Urinary bladder (tissue), 4 donors: Measurements from ENCODE around the gene OR52E2. TPM values are rescaled to one million over a fixed set of nuclear protein-coding genes. Genes with fewer than 3 reads are reported as not detected.
"Not testable (repeated sequence)": the region's sequence is repeated elsewhere in the genome, so short reads cannot be mapped to it uniquely, and the experiment has no call there.

ENCODE experiments used
- DNase-seq: peaks from one replicate; pipeline ENCODE4 v3.0.0-alpha.2; 2015; ENCODE audit errors: extremely low spot score
- H3K27ac ChIP-seq: one replicate; pipeline ENCODE4 v1.5.1; 2013; ENCODE audit warnings: low read depth, mild to moderate bottlenecking, moderate library complexity
- H3K36me3 ChIP-seq: one replicate; pipeline ENCODE4 v1.6.1; 2013; ENCODE audit warnings: mild to moderate bottlenecking, moderate library complexity; ENCODE audit not compliant: insufficient read depth
- H3K4me1 ChIP-seq: one replicate; pipeline ENCODE4 v1.6.1; 2013; ENCODE audit warnings: mild to moderate bottlenecking, moderate library complexity; ENCODE audit not compliant: insufficient read depth
- H3K4me3 ChIP-seq: one replicate; pipeline ENCODE4 v1.5.1; 2013; ENCODE audit warnings: low read depth, low read length
- WGBS: extraction: QIAGEN DNeasy Blood & Tissue Kit; methylation state at CpG from one replicate; pipeline ENCODE4 v1.1.7; 2013; 5-methylcytosine and 5-hydroxymethylcytosine counted together
- polyA plus RNA-seq: library from polyadenylated mRNA; stranded (reverse); fragments of 200-250 nt; gene quantifications from one replicate; pipeline ENCODE4 v1.2.3, GENCODE V29; 2013
- total RNA-seq: library from RNA; depleted of rRNA; stranded (reverse); fragments of >200 nt; gene quantifications from one replicate; pipeline ENCODE4 v1.2.3, GENCODE V29; 2014
- donor health status: healthy with polysubstance abuse.
- donor health status: healthy.

Gene OR52E2
- not detected for total RNA-seq
- not detected for polyA plus RNA-seq

- no peak within 1 kb of the TSS for H3K4me3 ChIP-seq
- no peak for DNase-seq
- no peaks in the 10 kb centered on the region for H3K4me1 ChIP-seq
- H3K27ac ChIP-seq = no peak within 1 kb of the TSS
- H3K36me3 ChIP-seq = no peaks in the 10 kb centered on the region
- 78% methylated on average over 3 of the region's 3 CpGs for WGBS
Observed at GRCh38 chr11:5059391-5059790, at the start of gene OR52E2. Gene OR52E2, minus strand, starts transcription at chr11:5059627. Its CDS starts 0 bp downstream, at chr11:5059627.

- H3K4me1 ChIP-seq = no peaks in the 10 kb centered on the region
- DNase-seq = no peak
- no peak overlapping the region for H3K4me3 ChIP-seq
- WGBS = 64% methylated on average over 3 of the region's 3 CpGs
- no peak overlapping the region for H3K27ac ChIP-seq
- no peaks in the 10 kb centered on the region for H3K36me3 ChIP-seq
Observed at GRCh38 chr11:5107285-5107684, 47.9 kb upstream of the OR52E2 start.

- Histone ChIP-seq H3K4me3 (no peak overlapping the region), H3K4me1 (no peaks in the 10 kb centered on the region), H3K27ac (no peak overlapping the region), H3K36me3 (no peaks in the 10 kb centered on the region)
- DNase-seq = no peak
Observed at GRCh38 chr11:5103066-5103465, 43.6 kb upstream of the OR52E2 start.

GRCh38 chr11:5102246-5102645 is 42.8 kb upstream of the OR52E2 start:
- 18% methylated on average over 2 of the region's 2 CpGs for WGBS
- no peak for DNase-seq
- Histone ChIP-seq H3K27ac (no peak overlapping the region), H3K36me3 (no peaks in the 10 kb centered on the region), H3K4me3 (no peak overlapping the region), H3K4me1 (no peaks in the 10 kb centered on the region)

GRCh38 chr11:5096011-5096410 is 36.6 kb upstream of the OR52E2 start:
- no peak overlapping the region for H3K27ac ChIP-seq
- H3K36me3 ChIP-seq = no peaks in the 10 kb centered on the region
- H3K4me1 ChIP-seq = no peaks in the 10 kb centered on the region
- 64% methylated on average over 2 of the region's 2 CpGs for WGBS
- DNase-seq = no peak
- no peak overlapping the region for H3K4me3 ChIP-seq

GRCh38 chr11:5092821-5093585 is 33.6 kb upstream of the OR52E2 start:
- H3K36me3 ChIP-seq = no peaks in the 10 kb centered on the region
- 79% methylated on average over 8 of the region's 8 CpGs for WGBS
- H3K4me1 ChIP-seq = no peaks in the 10 kb centered on the region
- no peak overlapping the region for H3K4me3 ChIP-seq
- H3K27ac ChIP-seq = no peak overlapping the region
- no peak for DNase-seq

GRCh38 chr11:5090668-5091067 is 31.2 kb upstream of the OR52E2 start:
- H3K36me3 ChIP-seq = no peaks in the 10 kb centered on the region
- H3K4me3 ChIP-seq = no peak overlapping the region
- no peak overlapping the region for H3K27ac ChIP-seq
- no peaks in the 10 kb centered on the region for H3K4me1 ChIP-seq
- DNase-seq = no peak
- 93% methylated on average over 1 of the region's 1 CpG for WGBS

GRCh38 chr11:5088556-5088955 is 29.1 kb upstream of the OR52E2 start:
- no peak for DNase-seq
- no peak overlapping the region for H3K27ac ChIP-seq
- H3K4me3 ChIP-seq = no peak overlapping the region
- H3K4me1 ChIP-seq = no peaks in the 10 kb centered on the region
- no peaks in the 10 kb centered on the region for H3K36me3 ChIP-seq

GRCh38 chr11:5083602-5084001 is 24.2 kb upstream of the OR52E2 start:
- DNase-seq = no peak
- no peak overlapping the region for H3K27ac ChIP-seq
- no peaks in the 10 kb centered on the region for H3K36me3 ChIP-seq
- H3K4me3 ChIP-seq = no peak overlapping the region
- H3K4me1 ChIP-seq = no peaks in the 10 kb centered on the region

- Histone ChIP-seq H3K27ac (no peak overlapping the region), H3K36me3 (no peaks in the 10 kb centered on the region), H3K4me3 (no peak overlapping the region), H3K4me1 (no peaks in the 10 kb centered on the region)
- no peak for DNase-seq
- WGBS = 67% methylated on average over 2 of the region's 2 CpGs
Observed at GRCh38 chr11:5081405-5081804, 22.0 kb upstream of the OR52E2 start.

GRCh38 chr11:5071799-5072198 is 12.4 kb upstream of the OR52E2 start:
- H3K36me3 ChIP-seq = no peaks in the 10 kb centered on the region
- H3K27ac ChIP-seq = no peak overlapping the region
- no peaks in the 10 kb centered on the region for H3K4me1 ChIP-seq
- no peak for DNase-seq
- 57% methylated on average over 3 of the region's 3 CpGs for WGBS
- H3K4me3 ChIP-seq = no peak overlapping the region

GRCh38 chr11:5069272-5069671 is 9.8 kb upstream of the OR52E2 start, which contains the start of gene OR52E1:
Gene OR52E1, plus strand, starts transcription at chr11:5069572.
- 62% methylated on average over 3 of the region's 3 CpGs for WGBS
- Histone ChIP-seq H3K36me3 (no peaks in the 10 kb centered on the region), H3K4me3 (no peak within 1 kb of the TSS), H3K27ac (no peak within 1 kb of the TSS), H3K4me1 (no peaks in the 10 kb centered on the region)
- DNase-seq = no peak

- no peaks in the 10 kb centered on the region for H3K36me3 ChIP-seq
- H3K27ac ChIP-seq = no peak overlapping the region
- no peak overlapping the region for H3K4me3 ChIP-seq
- no peak for DNase-seq
- no peaks in the 10 kb centered on the region for H3K4me1 ChIP-seq
- 16% methylated on average over 1 of the region's 1 CpG for WGBS
Observed at GRCh38 chr11:5065027-5065426, 5.6 kb upstream of the OR52E2 start.

- not testable (repeated sequence) for H3K4me1 ChIP-seq, H3K27ac ChIP-seq, DNase-seq, H3K36me3 ChIP-seq, H3K4me3 ChIP-seq
- 90% methylated on average over 5 of the region's 5 CpGs for WGBS
Observed at GRCh38 chr11:5058679-5059078, 748 bp downstream of the OR52E2 start.
